DND-41 (cell line): ENCODE results near the gene GET4.

Experiments
- ATAC-seq: fragments of 200-7000 bp; cut with Tn5 transposase; 3 replicates; pipeline ENCODE4 v1.9.1; 2021; ENCODE audit warnings: low read depth; ENCODE audit not compliant: insufficient read depth
- DNase-seq: peaks from one replicate; pipeline ENCODE4 v3.0.0-alpha.2; 2020
- H2AFZ ChIP-seq: 2 replicates; pipeline ENCODE4 v1.6.0; 2012; ENCODE audit warnings: low read depth, low read length
- H3K27ac ChIP-seq: 2 replicates; pipeline ENCODE4 v1.5.1; 2012; ENCODE audit warnings: low read length, inconsistent platforms
- H3K27me3 ChIP-seq: fragments of 200-600 bp; sonication (generic); 2 replicates; pipeline ENCODE4 v1.6.0; 2012; ENCODE audit warnings: low read length, mild to moderate bottlenecking, inconsistent platforms; ENCODE audit not compliant: insufficient read depth, poor library complexity
- H3K36me3 ChIP-seq: 2 replicates; pipeline ENCODE4 v1.5.1; 2012; ENCODE audit warnings: low read length, inconsistent platforms; ENCODE audit not compliant: insufficient read depth
- H3K4me1 ChIP-seq: 2 replicates; pipeline ENCODE4 v1.5.1; 2012; ENCODE audit warnings: mild to moderate bottlenecking, low read length; ENCODE audit not compliant: insufficient read depth
- H3K4me2 ChIP-seq: 2 replicates; pipeline ENCODE4 v1.6.0; 2012; ENCODE audit warnings: mild to moderate bottlenecking, moderate library complexity, low read length, inconsistent platforms; ENCODE audit not compliant: insufficient read depth
- H3K4me3 ChIP-seq, 2 experiments: fragments of 200-600 bp in 1 of 2; shearing (Covaris generic) in 1 of 2; 2 replicates each; pipeline ENCODE4 v1.5.1; 2012 to 2016; ENCODE audit warnings: inconsistent platforms in 2 of 2, low read length in 2 of 2, mild to moderate bottlenecking in 2 of 2, low read depth in 1 of 2, moderate library complexity in 1 of 2
- H3K79me2 ChIP-seq: 2 replicates; pipeline ENCODE4 v1.6.0; 2012; ENCODE audit warnings: low read length, inconsistent platforms; ENCODE audit not compliant: insufficient read depth
- H3K9ac ChIP-seq: 2 replicates; pipeline ENCODE4 v1.6.0; 2012; ENCODE audit warnings: low read depth, mild to moderate bottlenecking, inconsistent platforms, low read length, moderate library complexity
- H3K9me3 ChIP-seq: 2 replicates; pipeline ENCODE4 v1.5.1; 2012; ENCODE audit warnings: low read length, moderate library complexity, mild to moderate bottlenecking, inconsistent platforms; ENCODE audit not compliant: insufficient read depth, severe bottlenecking
- H4K20me1 ChIP-seq: 2 replicates; pipeline ENCODE4 v1.6.0; 2012; ENCODE audit warnings: low read length; ENCODE audit not compliant: insufficient read depth
- CTCF ChIP-seq: IDR thresholded peaks from 2 replicates; pipeline ENCODE4 v1.5.1; 2012; ENCODE audit warnings: borderline replicate concordance, low read length, moderate library complexity, mild to moderate bottlenecking; ENCODE audit not compliant: poor library complexity, severe bottlenecking; ENCODE audit errors: extremely low read depth
- EZH2 ChIP-seq: IDR thresholded peaks from 3 replicates; pipeline ENCODE4 v1.6.1; 2012; ENCODE audit warnings: borderline replicate concordance, low read depth, mild to moderate bottlenecking, moderate library complexity, low read length, inconsistent platforms; ENCODE audit not compliant: severe bottlenecking

GET4 gene

DNA sequence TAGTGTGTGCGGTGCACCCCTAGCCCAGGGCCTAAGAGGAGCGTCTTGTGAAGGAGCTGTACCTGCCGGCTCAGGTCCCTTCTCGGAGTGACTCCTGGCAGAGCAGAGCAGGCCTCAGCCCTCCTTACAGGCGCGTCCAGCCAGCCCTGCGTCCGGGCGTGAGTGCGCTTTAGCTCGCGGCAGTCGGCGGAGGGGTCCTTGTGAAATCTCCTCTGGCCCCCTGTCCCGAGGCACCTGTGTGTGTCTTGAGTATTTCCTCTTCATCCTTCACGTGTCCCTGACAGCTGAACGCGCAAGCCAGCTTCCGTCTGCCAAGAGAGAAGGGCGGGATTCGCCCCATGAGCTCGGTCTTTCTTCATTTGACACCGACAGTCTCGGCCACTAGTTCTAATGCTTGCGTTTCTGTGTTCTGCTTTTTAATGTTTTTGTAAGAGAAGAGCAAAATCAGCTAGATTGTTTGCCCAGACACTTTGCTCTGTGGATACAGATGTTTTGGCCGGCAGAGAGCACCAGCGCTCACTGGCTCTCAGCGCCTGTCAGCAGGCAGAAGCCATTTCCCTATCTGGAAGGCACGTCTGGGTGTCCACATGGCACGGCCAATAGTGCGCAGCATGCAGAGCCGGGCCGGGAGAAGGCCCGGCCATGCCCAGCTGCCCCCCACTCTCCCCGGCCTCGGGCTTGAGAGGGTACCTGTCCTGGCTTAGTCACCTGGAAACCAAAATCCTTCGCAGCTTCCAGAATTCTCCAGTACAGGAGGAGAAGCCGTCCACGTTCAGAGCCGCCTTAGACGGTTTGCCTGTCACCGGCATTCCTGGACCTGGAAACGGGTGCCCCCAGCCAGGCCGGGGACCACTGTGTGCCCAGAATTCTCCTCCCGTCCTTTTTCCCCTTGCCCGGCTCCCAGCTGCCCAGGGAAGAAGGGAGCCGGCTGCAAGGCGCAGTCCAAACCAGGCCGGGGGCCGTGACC is 7.0 kb downstream of the GET4 start:
- peaks cover 16% of the 10 kb centered on the region for H3K4me1 ChIP-seq
- H3K4me2 ChIP-seq, result no peak overlapping the region
- H3K27ac ChIP-seq, result no peak overlapping the region
- H3K79me2 ChIP-seq, result peaks cover 98% of the 10 kb centered on the region
- peaks cover 47% of the 10 kb centered on the region for H3K36me3 ChIP-seq
- peaks cover 96% of the 10 kb centered on the region for H4K20me1 ChIP-seq
- no peak for ATAC-seq
- TF ChIP-seq EZH2, result no peak
- no peak for TF ChIP-seq CTCF
- no peak overlapping the region for H3K4me3 ChIP-seq
- no peak overlapping the region for H2AFZ ChIP-seq
- H3K9ac ChIP-seq, result no peak overlapping the region
- no peaks in the 10 kb centered on the region for H3K27me3 ChIP-seq
- H3K9me3 ChIP-seq, result no peaks in the 10 kb centered on the region
- DNase-seq, result no peak

DNA sequence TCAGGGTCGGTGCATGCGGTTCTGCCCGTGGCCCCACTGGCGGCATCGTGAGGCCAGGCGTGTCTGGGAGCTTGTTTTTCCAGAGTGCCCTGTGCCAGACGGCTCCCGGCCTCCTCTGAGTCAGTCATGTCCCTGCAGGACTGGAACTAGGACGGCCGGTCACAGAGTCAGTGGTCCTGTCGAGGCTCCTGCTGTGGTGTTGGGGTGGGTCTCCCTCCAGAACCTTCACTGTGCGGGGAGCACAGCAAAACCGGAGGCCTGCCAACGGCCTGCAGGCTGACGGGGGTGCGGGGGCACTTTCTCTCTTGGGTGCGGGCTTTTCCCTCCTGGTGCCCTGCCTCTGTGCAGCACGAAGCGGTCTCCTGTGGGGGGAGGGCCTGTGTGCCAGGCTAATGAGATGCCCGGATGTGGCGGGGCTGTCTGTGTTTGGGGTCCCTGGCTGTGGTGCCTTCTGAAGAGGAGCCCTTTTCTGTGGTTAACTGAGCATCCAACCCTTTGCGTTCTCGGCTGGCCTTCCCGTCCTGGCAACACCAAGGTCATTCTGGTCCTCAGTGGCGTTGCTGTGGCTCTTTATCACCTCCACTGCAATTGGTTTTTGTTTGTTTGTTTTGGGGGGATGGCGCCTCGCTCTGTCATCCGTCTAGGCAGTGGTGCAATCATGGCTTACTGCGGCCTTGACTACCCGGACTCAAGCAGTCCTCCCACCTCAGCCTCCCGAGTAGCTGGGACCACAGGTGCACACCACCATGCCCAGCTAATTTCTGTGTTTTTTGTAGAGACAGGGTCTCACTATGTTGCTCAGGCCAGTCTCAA is 8.0 kb downstream of the GET4 start:
- Histone ChIP-seq H3K27ac (no peak overlapping the region), H3K9me3 (no peaks in the 10 kb centered on the region), H2AFZ (no peak overlapping the region), H3K79me2 (peaks cover 95% of the 10 kb centered on the region), H3K27me3 (no peaks in the 10 kb centered on the region), H3K36me3 (peaks cover 50% of the 10 kb centered on the region), H4K20me1 (peaks cover 98% of the 10 kb centered on the region), H3K4me2 (no peak overlapping the region), H3K9ac (no peak overlapping the region), H3K4me1 (peaks cover 5% of the 10 kb centered on the region), H3K4me3 (no peak overlapping the region)
- no peak for ATAC-seq
- no peak for TF ChIP-seq EZH2
- TF ChIP-seq CTCF, result no peak
- DNase-seq, result no peak

GRCh38 chr7:885261-885892 is 9.0 kb downstream of the GET4 start:
- Histone ChIP-seq H3K9ac (no peak overlapping the region), H4K20me1 (peaks cover 93% of the 10 kb centered on the region), H3K27me3 (no peaks in the 10 kb centered on the region), H3K4me3 (no peak overlapping the region), H3K27ac (no peak overlapping the region; the same call in 1 of the 2 replicates), H3K9me3 (no peaks in the 10 kb centered on the region), H3K4me1 (no peaks in the 10 kb centered on the region), H3K36me3 (peaks cover 48% of the 10 kb centered on the region), H3K79me2 (peaks cover 85% of the 10 kb centered on the region), H2AFZ (no peak overlapping the region), H3K4me2 (no peak overlapping the region)
- no peak for ATAC-seq
- no peak for DNase-seq
- no peak for TF ChIP-seq CTCF
- no peak for TF ChIP-seq EZH2
